ENCODE results near the gene EEFSEC.

GRCh38 chr3:128352326-128352725 lies 199.0 kb downstream of the EEFSEC start:
- no peak for TF ChIP-seq FOXK2 (IDR thresholded peaks at IDR 0.05)
- TF ChIP-seq FOXM1 (IDR thresholded peaks at IDR 0.05; ENCODE audit: borderline replicate concordance), result no peak
- no peak for TF ChIP-seq LEF1 (IDR thresholded peaks at IDR 0.05; ENCODE audit: borderline replicate concordance)
- no peak for TF ChIP-seq CTBP1 (IDR thresholded peaks at IDR 0.05; ENCODE audit: borderline replicate concordance)
- TF ChIP-seq BHLHE40 (IDR thresholded peaks at IDR 0.05; ENCODE audit: borderline replicate concordance), result no peak
- TF ChIP-seq HDGF (IDR thresholded peaks at IDR 0.05; ENCODE audit: borderline replicate concordance), result no peak
- TF ChIP-seq ZNF384 (IDR thresholded peaks at IDR 0.05), result no peak
- no peak for TF ChIP-seq SP1 (IDR thresholded peaks at IDR 0.05)
- no peak for TF ChIP-seq ELF4 (IDR thresholded peaks at IDR 0.05)

Data from HEK293T (cell line).